Umbilical cord (tissue), 2 donors: ENCODE data around the gene MOSPD3. TPM values are rescaled to one million over a fixed set of nuclear protein-coding genes. Genes with fewer than 3 reads are reported as not detected.
"Not testable (repeated sequence)": the region's sequence is repeated elsewhere in the genome, so short reads cannot be mapped to it uniquely, and the experiment has no call there.

Source experiments
- DNase-seq: peaks from one replicate; pipeline ENCODE4 v3.0.0-alpha.2; 2015; ENCODE audit warnings: low spot score
- total RNA-seq: library from RNA; depleted of rRNA; stranded (reverse); fragments of >200 nt; gene quantifications from one replicate; pipeline ENCODE4 v1.2.3, GENCODE V29; 2014; ENCODE audit warnings: low replicate concordance; ENCODE audit not compliant: insufficient read depth

MOSPD3 gene
- total RNA-seq, 1 donor from 2014 or later: 7.2 TPM

GRCh38 chr7:100623951-100624824, 11.8 kb downstream of the MOSPD3 start:
- DNase-seq: no peak

GRCh38 chr7:100626055-100626454, 13.7 kb downstream of the MOSPD3 start:
- no peak for DNase-seq

GRCh38 chr7:100626530-100627237, 14.3 kb downstream of the MOSPD3 start:
- DNase-seq: peak; percentile 64

- no peak for DNase-seq
These were observed 14.9 kb downstream of the MOSPD3 start for GRCh38 chr7:100627238-100627549.

- no peak for DNase-seq
These were observed 16.9 kb downstream of the MOSPD3 start for GRCh38 chr7:100629117-100629716.

- no peak for DNase-seq
These were observed 17.7 kb downstream of the MOSPD3 start for GRCh38 chr7:100630066-100630465.

- no peak for DNase-seq
These were observed 20.8 kb downstream of the MOSPD3 start for GRCh38 chr7:100632951-100633717.

GRCh38 chr7:100639995-100640516, 27.7 kb downstream of the MOSPD3 start:
- DNase-seq: no peak

- no peak for DNase-seq
These were observed 28.4 kb downstream of the MOSPD3 start for GRCh38 chr7:100640517-100641440.

- no peak for DNase-seq
These were observed 29.1 kb downstream of the MOSPD3 start, which contains the start of gene TFR2 for GRCh38 chr7:100641463-100641859. Gene TFR2, minus strand, starts transcription at chr7:100641552. Its CDS starts 43 bp downstream, at chr7:100641509.

GRCh38 chr7:100641860-100642533, 29.7 kb downstream of the MOSPD3 start:
- DNase-seq: no peak

- no peak for DNase-seq
These were observed 30.2 kb downstream of the MOSPD3 start for GRCh38 chr7:100642534-100642907.

- DNase-seq: peak; percentile 70
These were observed 37.7 kb downstream of the MOSPD3 start for GRCh38 chr7:100649826-100650565.

- no peak for DNase-seq
These were observed 42.8 kb downstream of the MOSPD3 start for GRCh38 chr7:100654908-100655831.

- peak; percentile 63 for DNase-seq
These were observed 43.8 kb downstream of the MOSPD3 start, which contains the start of gene ACTL6B for GRCh38 chr7:100655908-100656674. Gene ACTL6B, minus strand, starts transcription at chr7:100656448. Its CDS starts 94 bp downstream, at chr7:100656354.

- DNase-seq: not testable (repeated sequence)
These were observed 49.9 kb downstream of the MOSPD3 start for GRCh38 chr7:100662194-100662776.
